A549 (cell line): ENCODE data around the gene MYO1H. TPM values are rescaled to one million over a fixed set of nuclear protein-coding genes. Genes with fewer than 3 reads are reported as not detected.

Experiments
- ATAC-seq, 2 experiments: fragments of 200-7000 bp in 1 of 2; fragments of >200 bp in 1 of 2; cut with Nextera tagmentation in 1 of 2; cut with Tn5 transposase in 1 of 2; 3 replicates each; pipeline versions ENCODE4 v1.8.0 to v1.9.1; 2018 to 2020; ENCODE audit warnings: mild to moderate bottlenecking in 1 of 2, moderate library complexity in 1 of 2
- CTCF ChIA-PET: fragments of 300-600 bp; sonication (Branson Sonifier 250); formaldehyde crosslinking; extraction: SDS; loops from one replicate; lab custom pipeline; 2021; ENCODE audit warnings: antibody characterized with exemption, inconsistent platforms; lab: Yijun Ruan, JAX
- POLR2A ChIA-PET: fragments of 350-600 bp; formaldehyde crosslinking; extraction: SDS; loops from one replicate; lab custom pipeline; 2021; ENCODE audit warnings: antibody characterized with exemption, inconsistent platforms; lab: Yijun Ruan, JAX
- DNase-seq, 2 experiments: peaks; one replicate each; pipeline versions ENCODE4 v3.0.0 to v3.0.0-alpha.2; 2011 to 2016; ENCODE audit warnings: low read depth in 1 of 2, low spot score in 1 of 2
- FAIRE-seq: peaks from 2 replicates; lab custom pipeline; 2011; peaks lifted over from hg19 to GRCh38; lab: Jason Lieb, UNC
- H3K27ac ChIP-seq, 2 experiments: fragments of >200 bp; sonication (Bioruptor Twin); formaldehyde crosslinking; 3 replicates each; pipeline ENCODE4 v1.5.1; 2016 to 2017
- H3K4me1 ChIP-seq: fragments of >200 bp; sonication (Bioruptor Twin); formaldehyde crosslinking; 3 replicates; pipeline ENCODE4 v1.6.1; 2016
- H3K4me2 ChIP-seq: fragments of >200 bp; sonication (Bioruptor Twin); formaldehyde crosslinking; 3 replicates; pipeline ENCODE4 v1.6.1; 2016
- H3K4me3 ChIP-seq: fragments of >200 bp; sonication (Bioruptor Twin); formaldehyde crosslinking; 3 replicates; pipeline ENCODE4 v1.5.1; 2016
- H3K9me3 ChIP-seq: fragments of >200 bp; sonication (Bioruptor Twin); formaldehyde crosslinking; 3 replicates; pipeline ENCODE4 v1.6.1; 2016
- BHLHE40 ChIP-seq: IDR thresholded peaks from 2 replicates; pipeline ENCODE4 v1.6.1; 2012; ENCODE audit warnings: low read depth, low read length, inconsistent platforms
- CBX8 ChIP-seq: fragments of 200-600 bp; sonication (generic); IDR thresholded peaks from 2 replicates; pipeline ENCODE4 v1.6.1; 2016
- CEBPB ChIP-seq, 2 experiments: fragments of >200 bp in 1 of 2; sonication (Bioruptor Twin) in 1 of 2; formaldehyde crosslinking in 1 of 2; IDR thresholded peaks; 2 replicates each; pipeline ENCODE4 v1.6.1; 2012 to 2016
- CHD2 ChIP-seq: fragments of 150-350 bp; IDR thresholded peaks from 2 replicates; pipeline ENCODE4 v1.6.1; 2014; ENCODE audit warnings: low read length; ENCODE audit not compliant: partially characterized antibody
- CHD4 ChIP-seq: fragments of 200-600 bp; sonication (generic); IDR thresholded peaks from 2 replicates; pipeline ENCODE4 v1.6.1; 2016; ENCODE audit warnings: antibody characterized with exemption, mild to moderate bottlenecking, borderline replicate concordance
- EHMT2 ChIP-seq: fragments of 200-600 bp; sonication (generic); IDR thresholded peaks from 2 replicates; pipeline ENCODE4 v1.6.1; 2016; ENCODE audit warnings: antibody characterized with exemption, low read depth, mild to moderate bottlenecking, moderate library complexity
- EP300 ChIP-seq, 2 experiments: fragments of >200 bp; sonication (Bioruptor Twin); formaldehyde crosslinking; IDR thresholded peaks; 2 replicates in 1 of 2; 3 replicates in 1 of 2; pipeline ENCODE4 v1.6.1; 2016 to 2017
- ESRRA ChIP-seq: fragments of 150-350 bp; IDR thresholded peaks from 2 replicates; pipeline ENCODE4 v1.6.1; 2014; ENCODE audit warnings: mild to moderate bottlenecking, low read length, borderline replicate concordance
- HEYL ChIP-seq: fragments of 250-450 bp; sonication (Bioruptor Pico); IDR thresholded peaks from 2 replicates; pipeline ENCODE4 v1.8.0; 2021; ENCODE audit warnings: mild to moderate bottlenecking, moderate library complexity
- HOXB13 ChIP-seq: fragments of 250-450 bp; sonication (Bioruptor Pico); IDR thresholded peaks from 2 replicates; pipeline ENCODE4 v1.5.0; 2020; ENCODE audit warnings: low read depth, mild to moderate bottlenecking, moderate library complexity
- KDM1A ChIP-seq: fragments of 200-600 bp; sonication (generic); IDR thresholded peaks from 2 replicates; pipeline ENCODE4 v1.6.1; 2016; ENCODE audit warnings: low read depth, mild to moderate bottlenecking
- MAFK ChIP-seq: fragments of 450-650 bp; IDR thresholded peaks from 2 replicates; pipeline ENCODE4 v1.6.1; 2014; ENCODE audit not compliant: partially characterized antibody
- MAZ ChIP-seq: fragments of 150-350 bp; IDR thresholded peaks from 2 replicates; pipeline ENCODE4 v1.6.1; 2014; ENCODE audit warnings: antibody characterized with exemption, low read depth, low read length, borderline replicate concordance
- MYC ChIP-seq: IDR thresholded peaks from 2 replicates; pipeline ENCODE4 v1.6.1; 2012; ENCODE audit warnings: mild to moderate bottlenecking, inconsistent platforms, low read length, improper control_type of control experiment, borderline replicate concordance
- NFE2L2 ChIP-seq: fragments of 150-350 bp; conservative IDR thresholded peaks from 2 replicates; pipeline ENCODE4 v1.6.1; 2014; ENCODE audit warnings: low read length
- NPAS2 ChIP-seq: fragments of 250-450 bp; sonication (Bioruptor Pico); IDR thresholded peaks from 2 replicates; pipeline ENCODE4 v1.8.0; 2022; ENCODE audit warnings: mild to moderate bottlenecking, moderate library complexity, borderline replicate concordance
- POLR2A ChIP-seq: IDR thresholded peaks from 2 replicates; pipeline ENCODE4 v1.6.1; 2012; ENCODE audit warnings: mild to moderate bottlenecking, low read length
- POLR2AphosphoS2 ChIP-seq: conservative IDR thresholded peaks from 2 replicates; pipeline ENCODE4 v1.6.1; 2012; ENCODE audit warnings: low read length, improper control_type of control experiment, inconsistent platforms
- RARB ChIP-seq: fragments of 250-450 bp; sonication (Bioruptor Pico); IDR thresholded peaks from 2 replicates; pipeline ENCODE4 v1.8.0; 2021; ENCODE audit warnings: mild to moderate bottlenecking, moderate library complexity
- RCOR1 ChIP-seq: fragments of 150-350 bp; IDR thresholded peaks from 2 replicates; pipeline ENCODE4 v1.6.1; 2014; ENCODE audit warnings: antibody characterized with exemption, low read length, low read depth
- RFX5 ChIP-seq: fragments of 450-650 bp; IDR thresholded peaks from 2 replicates; pipeline ENCODE4 v1.7.1; 2014; ENCODE audit warnings: antibody characterized with exemption, mild to moderate bottlenecking, moderate library complexity
- SMC3 ChIP-seq: fragments of >200 bp; sonication (Bioruptor Twin); formaldehyde crosslinking; IDR thresholded peaks from 3 replicates; pipeline ENCODE4 v1.6.1; 2018; ENCODE audit warnings: inconsistent platforms
- TFCP2L1 ChIP-seq: fragments of 250-450 bp; sonication (Bioruptor Pico); IDR thresholded peaks from 2 replicates; pipeline ENCODE4 v1.5.0; 2021; ENCODE audit warnings: mild to moderate bottlenecking
- WGBS: methylation state at CpG from one replicate; pipeline ENCODE4 v1.1.6; 2017; ENCODE audit errors: missing lambda C conversion rate; 5-methylcytosine and 5-hydroxymethylcytosine counted together
- polyA plus RNA-seq, 4 experiments: library from polyadenylated mRNA; depleted of rRNA in 3 of 4; stranded (reverse); fragments of >200 nt; fragmentation: RNase III in 1 of 4; extraction: RNeasy Plus Mini Kit Qiagen cat#74134 plus additional on column Dnase treatment in 1 of 4; gene quantifications; 2 replicates in 3 of 4; 3 replicates in 1 of 4; pipeline ENCODE4 v1.2.3, GENCODE V29; 2011 to 2017
- TF ChIP-seq, protein P1 (sequence below): fragments of 200-600 bp; sonication (generic); IDR thresholded peaks from 2 replicates; pipeline ENCODE4 v1.6.1; 2016; ENCODE audit warnings: antibody characterized with exemption, mild to moderate bottlenecking, moderate library complexity
- TF ChIP-seq, protein P2 (sequence below): IDR thresholded peaks from 2 replicates; pipeline ENCODE4 v1.6.1; 2012
- TF ChIP-seq, protein P3 (sequence below): fragments of >200 bp; sonication (Bioruptor Twin); formaldehyde crosslinking; IDR thresholded peaks from 3 replicates; pipeline ENCODE4 v1.5.1; 2016
- TF ChIP-seq, protein P4 (sequence below): fragments of 450-650 bp; IDR thresholded peaks from 2 replicates; pipeline ENCODE4 v1.6.1; 2014; ENCODE audit warnings: antibody characterized with exemption
- TF ChIP-seq, protein P5 (sequence below): fragments of 250-450 bp; sonication (Bioruptor Pico); IDR thresholded peaks from 2 replicates; pipeline ENCODE4 v1.5.0; 2021; ENCODE audit warnings: mild to moderate bottlenecking, moderate library complexity, borderline replicate concordance

Gene MYO1H
- polyA plus RNA-seq, 2 of the 4 experiments (the other 2 are of a cell fraction) = not detected

DNA sequence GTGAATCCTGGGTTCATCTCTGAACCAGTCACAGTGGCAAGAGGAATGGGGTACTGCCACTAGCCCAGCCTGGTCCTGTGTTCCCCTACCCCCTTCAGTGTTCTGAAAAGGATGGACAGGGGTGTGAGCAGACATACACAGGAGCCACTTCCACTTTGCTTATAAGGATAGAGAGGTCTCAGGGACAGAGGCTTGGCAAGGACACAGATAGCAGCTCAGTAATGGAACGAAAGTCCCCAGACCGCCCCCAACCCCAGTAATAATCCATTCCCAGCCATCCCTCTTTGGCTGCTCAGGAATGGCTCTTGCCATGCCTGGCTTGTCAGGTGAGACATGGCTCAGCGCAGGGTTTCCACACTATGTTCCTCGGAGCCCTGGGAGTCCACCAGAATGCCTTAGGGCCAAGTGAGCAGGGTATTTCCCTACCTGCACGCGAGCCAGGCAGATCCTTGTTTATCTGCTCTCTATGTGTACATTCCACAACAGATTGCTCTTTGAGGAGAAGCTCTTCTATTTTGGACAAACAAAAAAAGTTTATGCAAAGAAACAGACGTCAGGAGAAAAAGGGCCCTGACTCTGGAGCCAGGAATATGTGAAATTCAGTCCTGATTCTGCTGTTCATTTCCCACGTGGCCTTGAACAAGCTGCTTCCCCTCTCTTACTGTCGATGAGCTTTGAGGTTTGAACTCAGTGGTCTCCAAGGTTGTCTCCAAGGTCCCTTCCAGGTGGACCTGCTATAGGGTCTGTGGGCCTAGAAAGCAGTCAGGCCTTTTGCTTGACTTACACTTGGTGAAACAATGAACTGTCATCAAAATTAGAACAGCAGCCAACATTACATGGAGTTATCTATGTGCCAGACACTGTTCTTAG lies 139.7 kb downstream of the MYO1H start:
- DNase-seq (no peak), ATAC-seq (no peak), FAIRE-seq (no peak)
- POLR2A ChIA-PET = interaction anchor here (1.0 kb wide), 1 partner anchor 10 kb away, joined by 3 read pairs; the partner anchor contains the start of gene KCTD10
- WGBS = 85% methylated on average over 9 of the region's 9 CpGs
- Histone ChIP-seq H3K4me1 (no peaks in the 10 kb centered on the region), H3K9me3 (no peaks in the 10 kb centered on the region), H3K27ac (no peak overlapping the region)
- TF ChIP-seq CHD4 (no peak), RCOR1 (no peak), EP300 (IDR thresholded peaks at IDR 0.05) (no peak), POLR2A (no peak), MAZ (no peak), EHMT2 (no peak), BHLHE40 (no peak), MYC (no peak), CHD2 (no peak), HOXB13 (CRISPR knock-in tag) (no peak), HEYL (CRISPR knock-in tag) (no peak), NFE2L2 (no peak), RARB (CRISPR knock-in tag) (no peak)
- TF ChIP-seq, protein P1, sequence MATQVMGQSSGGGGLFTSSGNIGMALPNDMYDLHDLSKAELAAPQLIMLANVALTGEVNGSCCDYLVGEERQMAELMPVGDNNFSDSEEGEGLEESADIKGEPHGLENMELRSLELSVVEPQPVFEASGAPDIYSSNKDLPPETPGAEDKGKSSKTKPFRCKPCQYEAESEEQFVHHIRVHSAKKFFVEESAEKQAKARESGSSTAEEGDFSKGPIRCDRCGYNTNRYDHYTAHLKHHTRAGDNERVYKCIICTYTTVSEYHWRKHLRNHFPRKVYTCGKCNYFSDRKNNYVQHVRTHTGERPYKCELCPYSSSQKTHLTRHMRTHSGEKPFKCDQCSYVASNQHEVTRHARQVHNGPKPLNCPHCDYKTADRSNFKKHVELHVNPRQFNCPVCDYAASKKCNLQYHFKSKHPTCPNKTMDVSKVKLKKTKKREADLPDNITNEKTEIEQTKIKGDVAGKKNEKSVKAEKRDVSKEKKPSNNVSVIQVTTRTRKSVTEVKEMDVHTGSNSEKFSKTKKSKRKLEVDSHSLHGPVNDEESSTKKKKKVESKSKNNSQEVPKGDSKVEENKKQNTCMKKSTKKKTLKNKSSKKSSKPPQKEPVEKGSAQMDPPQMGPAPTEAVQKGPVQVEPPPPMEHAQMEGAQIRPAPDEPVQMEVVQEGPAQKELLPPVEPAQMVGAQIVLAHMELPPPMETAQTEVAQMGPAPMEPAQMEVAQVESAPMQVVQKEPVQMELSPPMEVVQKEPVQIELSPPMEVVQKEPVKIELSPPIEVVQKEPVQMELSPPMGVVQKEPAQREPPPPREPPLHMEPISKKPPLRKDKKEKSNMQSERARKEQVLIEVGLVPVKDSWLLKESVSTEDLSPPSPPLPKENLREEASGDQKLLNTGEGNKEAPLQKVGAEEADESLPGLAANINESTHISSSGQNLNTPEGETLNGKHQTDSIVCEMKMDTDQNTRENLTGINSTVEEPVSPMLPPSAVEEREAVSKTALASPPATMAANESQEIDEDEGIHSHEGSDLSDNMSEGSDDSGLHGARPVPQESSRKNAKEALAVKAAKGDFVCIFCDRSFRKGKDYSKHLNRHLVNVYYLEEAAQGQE = no peak
- TF ChIP-seq, protein P2, sequence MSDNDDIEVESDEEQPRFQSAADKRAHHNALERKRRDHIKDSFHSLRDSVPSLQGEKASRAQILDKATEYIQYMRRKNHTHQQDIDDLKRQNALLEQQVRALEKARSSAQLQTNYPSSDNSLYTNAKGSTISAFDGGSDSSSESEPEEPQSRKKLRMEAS = no peak
- TF ChIP-seq, protein P3, sequence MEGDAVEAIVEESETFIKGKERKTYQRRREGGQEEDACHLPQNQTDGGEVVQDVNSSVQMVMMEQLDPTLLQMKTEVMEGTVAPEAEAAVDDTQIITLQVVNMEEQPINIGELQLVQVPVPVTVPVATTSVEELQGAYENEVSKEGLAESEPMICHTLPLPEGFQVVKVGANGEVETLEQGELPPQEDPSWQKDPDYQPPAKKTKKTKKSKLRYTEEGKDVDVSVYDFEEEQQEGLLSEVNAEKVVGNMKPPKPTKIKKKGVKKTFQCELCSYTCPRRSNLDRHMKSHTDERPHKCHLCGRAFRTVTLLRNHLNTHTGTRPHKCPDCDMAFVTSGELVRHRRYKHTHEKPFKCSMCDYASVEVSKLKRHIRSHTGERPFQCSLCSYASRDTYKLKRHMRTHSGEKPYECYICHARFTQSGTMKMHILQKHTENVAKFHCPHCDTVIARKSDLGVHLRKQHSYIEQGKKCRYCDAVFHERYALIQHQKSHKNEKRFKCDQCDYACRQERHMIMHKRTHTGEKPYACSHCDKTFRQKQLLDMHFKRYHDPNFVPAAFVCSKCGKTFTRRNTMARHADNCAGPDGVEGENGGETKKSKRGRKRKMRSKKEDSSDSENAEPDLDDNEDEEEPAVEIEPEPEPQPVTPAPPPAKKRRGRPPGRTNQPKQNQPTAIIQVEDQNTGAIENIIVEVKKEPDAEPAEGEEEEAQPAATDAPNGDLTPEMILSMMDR = no peak
- TF ChIP-seq, all 56 proteins: peak for 0
- CTCF ChIA-PET = interaction anchor here (0.9 to 1.0 kb wide), 3 partner anchors 9 to 289 kb away, joined by 3 to 6 read pairs (median 3); no protein-coding TSS in a partner anchor
- Histone ChIP-seq H3K4me3 (no peak overlapping the region), H3K4me2 (no peak overlapping the region)

DNA sequence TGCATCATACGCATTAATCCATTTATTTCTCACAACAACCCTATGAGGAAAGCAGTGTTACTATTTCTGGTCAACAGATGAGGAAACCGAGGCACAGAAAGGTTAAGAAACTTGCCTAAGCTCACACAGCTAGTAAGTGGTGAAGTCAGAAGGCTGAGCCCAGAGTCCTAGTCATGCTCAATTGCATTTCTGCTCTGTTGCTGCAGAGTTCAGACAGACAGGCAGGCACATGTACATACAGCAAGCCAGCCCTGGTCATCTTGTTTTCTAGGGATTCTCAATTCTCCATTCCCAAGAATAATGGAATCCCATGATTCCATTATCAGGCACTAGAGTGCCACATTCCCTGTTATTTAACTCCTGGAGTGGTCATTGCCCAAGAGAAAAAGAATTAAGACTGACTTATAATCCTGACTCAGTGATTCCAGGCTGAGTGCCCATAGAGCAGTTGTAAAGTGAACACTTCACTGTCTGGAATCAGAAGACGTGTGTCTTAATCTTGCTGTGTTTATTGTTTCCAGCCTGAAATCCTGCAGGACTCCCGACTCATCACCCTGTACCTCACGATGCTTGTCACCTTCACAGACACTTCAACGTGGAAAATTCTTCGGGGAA lies 140.5 kb downstream of the MYO1H start:
- Histone ChIP-seq H3K9me3 (no peaks in the 10 kb centered on the region), H3K4me1 (no peaks in the 10 kb centered on the region), H3K27ac (no peak overlapping the region), H3K4me3 (no peak overlapping the region), H3K4me2 (no peak overlapping the region)
- DNase-seq (no peak), FAIRE-seq (no peak), ATAC-seq (no peak)
- WGBS = 91% methylated on average over 7 of the region's 7 CpGs
- ChIA-PET POLR2A (interaction anchor here (1.0 kb wide), 1 partner anchor 11 kb away, joined by 3 read pairs; the partner anchor contains the start of gene KCTD10), CTCF (interaction anchor here (0.9 to 1.0 kb wide), 2 partner anchors 10 to 31 kb away, joined by 3 to 6 read pairs; no protein-coding TSS in a partner anchor)
- TF ChIP-seq POLR2AphosphoS2 = no peak
- TF ChIP-seq, protein P4, sequence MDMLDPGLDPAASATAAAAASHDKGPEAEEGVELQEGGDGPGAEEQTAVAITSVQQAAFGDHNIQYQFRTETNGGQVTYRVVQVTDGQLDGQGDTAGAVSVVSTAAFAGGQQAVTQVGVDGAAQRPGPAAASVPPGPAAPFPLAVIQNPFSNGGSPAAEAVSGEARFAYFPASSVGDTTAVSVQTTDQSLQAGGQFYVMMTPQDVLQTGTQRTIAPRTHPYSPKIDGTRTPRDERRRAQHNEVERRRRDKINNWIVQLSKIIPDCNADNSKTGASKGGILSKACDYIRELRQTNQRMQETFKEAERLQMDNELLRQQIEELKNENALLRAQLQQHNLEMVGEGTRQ = no peak
- no peak for TF ChIP-seq RFX5
- no peak for TF ChIP-seq CEBPB (IDR thresholded peaks at IDR 0.05)
- TF ChIP-seq, protein P5, sequence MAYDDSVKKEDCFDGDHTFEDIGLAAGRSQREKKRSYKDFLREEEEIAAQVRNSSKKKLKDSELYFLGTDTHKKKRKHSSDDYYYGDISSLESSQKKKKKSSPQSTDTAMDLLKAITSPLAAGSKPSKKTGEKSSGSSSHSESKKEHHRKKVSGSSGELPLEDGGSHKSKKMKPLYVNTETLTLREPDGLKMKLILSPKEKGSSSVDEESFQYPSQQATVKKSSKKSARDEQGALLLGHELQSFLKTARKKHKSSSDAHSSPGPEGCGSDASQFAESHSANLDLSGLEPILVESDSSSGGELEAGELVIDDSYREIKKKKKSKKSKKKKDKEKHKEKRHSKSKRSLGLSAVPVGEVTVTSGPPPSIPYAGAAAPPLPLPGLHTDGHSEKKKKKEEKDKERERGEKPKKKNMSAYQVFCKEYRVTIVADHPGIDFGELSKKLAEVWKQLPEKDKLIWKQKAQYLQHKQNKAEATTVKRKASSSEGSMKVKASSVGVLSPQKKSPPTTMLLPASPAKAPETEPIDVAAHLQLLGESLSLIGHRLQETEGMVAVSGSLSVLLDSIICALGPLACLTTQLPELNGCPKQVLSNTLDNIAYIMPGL (CRISPR knock-in tag) = no peak
- TF ChIP-seq SMC3 = no peak
- no peak for TF ChIP-seq NPAS2 (CRISPR knock-in tag)
- no peak for TF ChIP-seq ESRRA
- TF ChIP-seq CBX8 = no peak
- no peak for TF ChIP-seq RARB (CRISPR knock-in tag)
- no peak for TF ChIP-seq MAFK
- TF ChIP-seq TFCP2L1 (CRISPR knock-in tag) = no peak
- no peak for TF ChIP-seq KDM1A
